GM21576 (cell line): ENCODE data around the gene LRRC2.

Experiments
- ATAC-seq: cut with Tn5 transposase; IDR thresholded peaks from one replicate; pipeline ENCODE4 v1.9.1; 2021; ENCODE audit warnings: mild to moderate bottlenecking, moderate library complexity; ENCODE audit not compliant: unreplicated experiment

The LRRC2 gene

DNA sequence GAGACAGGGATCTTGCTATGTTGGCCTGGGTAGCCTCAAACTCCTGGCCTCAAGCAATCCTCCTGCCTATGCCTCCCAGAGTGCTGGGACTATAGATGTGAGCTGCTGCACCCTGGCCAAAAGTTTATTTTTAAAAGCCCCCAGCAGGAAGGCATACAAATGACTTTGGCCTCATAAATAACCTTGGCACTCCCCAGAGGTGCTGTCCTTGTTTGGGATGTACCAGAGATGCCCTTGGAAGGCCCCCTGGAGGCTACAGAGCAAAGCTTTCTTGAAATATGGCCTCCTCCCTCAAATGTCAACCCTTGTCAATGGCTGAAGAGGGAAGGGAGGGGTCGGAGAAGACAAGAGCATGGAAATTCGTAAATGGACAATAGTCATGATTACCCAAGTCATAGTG lies 82.3 kb downstream of the LRRC2 start:
- ATAC-seq, result no peak

DNA sequence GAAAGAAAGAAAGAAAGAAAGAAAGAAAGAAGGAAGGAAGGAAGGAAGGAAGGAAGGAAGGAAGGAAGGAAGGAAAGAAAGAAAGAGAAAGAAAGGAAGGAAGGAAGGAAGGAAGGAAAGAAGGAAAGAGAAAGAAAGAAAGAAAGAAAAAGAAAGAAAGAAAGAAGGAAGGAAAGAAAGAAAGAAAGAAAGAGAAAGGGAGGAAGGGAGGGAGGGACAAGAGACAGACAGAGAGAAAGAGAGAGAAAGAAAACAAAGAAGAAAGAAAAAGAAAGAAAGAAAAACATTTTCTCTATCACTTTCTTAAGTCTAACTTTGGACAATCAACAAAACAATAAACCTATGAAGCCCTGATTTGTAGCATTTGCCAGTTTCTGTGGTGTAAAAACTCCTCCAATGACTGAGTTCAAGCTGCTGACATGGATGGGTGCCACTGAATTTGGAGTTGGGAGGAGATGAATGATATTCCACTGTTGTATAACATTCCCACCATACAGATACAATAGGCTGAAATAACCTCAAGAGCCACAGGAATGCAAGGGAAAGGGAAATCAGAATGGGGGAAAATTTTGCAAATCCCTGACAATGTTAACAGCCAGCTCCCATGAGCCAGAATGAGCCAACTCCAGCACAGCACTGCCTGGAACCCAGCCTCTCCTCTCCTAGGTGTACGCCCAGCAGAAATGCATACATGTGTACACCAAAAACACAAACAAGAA lies 83.3 kb downstream of the LRRC2 start:
- no peak for ATAC-seq

DNA sequence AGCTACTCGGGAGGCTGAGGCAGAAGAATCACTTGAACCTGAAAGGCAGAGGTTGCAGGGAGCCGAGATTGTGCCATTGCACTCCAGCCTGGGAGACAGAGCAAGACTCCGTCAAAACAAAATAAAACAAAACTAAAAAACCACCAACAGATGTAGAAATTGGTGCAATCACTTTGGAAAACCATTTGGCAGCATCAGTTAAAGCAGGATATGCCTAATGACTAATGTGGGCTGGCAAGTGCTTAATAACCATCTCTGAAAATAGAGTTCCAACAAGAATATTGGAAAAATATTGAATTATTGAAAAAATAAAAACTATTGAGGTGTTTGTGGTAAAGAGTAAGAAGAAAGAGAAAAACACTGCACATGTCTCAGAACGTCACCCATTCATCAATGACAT lies 84.5 kb downstream of the LRRC2 start:
- no peak for ATAC-seq

DNA sequence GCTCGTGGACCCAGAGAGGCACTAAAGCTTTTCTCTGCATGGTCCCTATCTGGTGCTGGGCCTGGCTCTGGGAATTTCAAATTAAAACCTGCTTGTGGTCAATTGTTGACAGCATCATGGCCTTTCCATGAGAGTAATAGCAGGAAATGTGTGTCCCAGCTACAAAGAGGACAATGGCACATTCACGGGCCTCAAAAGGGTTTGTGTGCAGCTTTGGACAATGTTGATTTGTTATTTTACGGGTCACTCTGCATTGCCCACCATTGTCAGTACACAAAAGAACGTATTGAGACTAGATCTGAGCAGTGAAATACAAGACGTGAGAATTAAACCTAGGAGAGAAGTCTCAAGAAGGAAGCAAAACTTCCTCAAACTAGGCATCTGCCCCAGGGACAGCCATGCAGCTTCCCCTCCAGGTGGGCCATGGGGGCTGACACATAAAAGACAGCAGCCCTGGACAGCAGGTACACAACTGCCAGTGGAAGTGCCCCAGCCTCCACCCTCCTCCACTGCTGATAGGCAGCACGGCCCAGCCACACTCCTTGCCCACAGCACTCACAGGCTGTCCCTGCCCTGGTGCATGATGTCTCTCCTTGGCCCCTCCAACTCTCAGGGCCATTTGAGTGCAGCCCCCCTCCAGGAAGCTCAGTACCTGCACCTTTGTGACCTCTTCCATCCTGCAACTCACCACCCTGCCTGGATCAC lies 85.5 kb downstream of the LRRC2 start:
- ATAC-seq, result no peak

DNA sequence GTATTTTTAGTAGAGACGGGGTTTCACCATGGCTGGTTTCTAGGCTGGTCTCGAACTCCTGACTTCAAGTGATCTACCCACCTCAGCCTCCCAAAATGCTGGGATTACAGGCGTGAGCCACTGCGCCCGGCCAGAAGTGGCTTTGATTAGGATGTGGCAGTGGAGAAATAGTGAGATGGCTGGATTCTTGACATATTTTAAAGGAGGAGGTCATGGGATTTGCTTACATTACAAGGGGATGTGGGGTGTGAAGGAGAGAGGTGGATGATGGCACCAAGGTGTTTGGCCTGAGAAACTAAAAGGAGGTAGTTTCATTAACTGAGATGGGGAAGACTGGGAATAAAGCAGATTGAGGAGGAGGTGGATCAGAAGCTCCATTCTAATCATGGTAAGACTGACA lies 86.4 kb downstream of the LRRC2 start:
- ATAC-seq, result no peak

DNA sequence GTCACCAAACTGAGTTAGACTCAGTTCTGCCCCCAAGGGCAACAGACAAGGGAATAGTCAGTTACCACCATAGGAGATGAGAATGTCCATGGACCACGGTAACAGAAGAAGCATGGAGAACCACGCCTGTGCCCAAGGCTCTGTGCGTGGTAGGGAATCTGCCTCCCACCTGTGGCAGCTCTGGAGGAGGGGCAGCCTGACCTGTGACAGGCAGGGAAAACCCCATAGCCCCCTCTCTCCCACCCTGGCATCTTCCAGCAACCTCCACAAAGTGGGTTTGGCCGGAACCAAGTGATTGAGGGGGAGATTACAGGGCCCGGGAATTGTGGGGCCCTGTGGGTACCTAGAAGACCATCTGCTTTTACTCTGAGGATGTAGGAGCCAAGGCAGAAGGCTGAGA lies 87.1 kb downstream of the LRRC2 start:
- ATAC-seq, result no peak

DNA sequence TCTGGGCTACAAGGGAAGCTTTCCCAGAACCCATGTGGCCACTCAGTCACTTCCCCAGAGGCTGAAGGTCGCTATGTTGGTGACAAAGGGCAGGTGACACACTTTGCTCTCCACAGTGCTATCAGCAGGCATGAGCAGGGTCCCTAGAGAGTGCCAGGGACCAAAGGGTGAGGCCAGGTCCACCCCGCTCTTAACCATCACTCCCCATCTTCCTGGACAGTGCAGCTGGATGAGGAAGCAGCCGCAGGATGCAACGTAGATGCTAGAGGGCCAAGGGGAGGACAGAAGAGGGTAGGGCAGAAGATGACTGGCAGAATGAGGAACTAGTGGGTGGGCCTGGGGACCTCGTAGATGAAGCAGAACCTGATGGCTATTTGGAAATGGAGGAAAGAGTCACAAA lies 87.8 kb downstream of the LRRC2 start:
- no peak for ATAC-seq

DNA sequence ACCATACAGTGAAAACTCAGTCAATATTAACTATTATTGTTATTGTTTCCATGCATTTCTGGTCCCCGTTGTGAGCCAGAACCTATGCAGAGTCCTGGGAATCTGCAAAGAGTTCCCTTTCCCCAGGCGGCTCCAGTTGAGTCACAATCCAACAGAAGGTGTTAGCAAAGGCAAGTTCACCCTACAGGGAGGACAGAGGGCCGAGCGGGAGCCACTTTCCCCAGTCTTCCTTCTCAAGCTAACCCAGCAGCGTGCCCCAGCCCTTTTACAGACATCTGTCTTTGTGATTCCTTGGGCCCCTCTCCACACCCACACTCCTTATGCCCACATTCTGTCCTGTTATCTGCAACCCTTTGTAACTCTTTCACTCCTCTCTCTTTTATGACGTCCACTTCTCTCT lies 88.3 kb downstream of the LRRC2 start:
- no peak for ATAC-seq

DNA sequence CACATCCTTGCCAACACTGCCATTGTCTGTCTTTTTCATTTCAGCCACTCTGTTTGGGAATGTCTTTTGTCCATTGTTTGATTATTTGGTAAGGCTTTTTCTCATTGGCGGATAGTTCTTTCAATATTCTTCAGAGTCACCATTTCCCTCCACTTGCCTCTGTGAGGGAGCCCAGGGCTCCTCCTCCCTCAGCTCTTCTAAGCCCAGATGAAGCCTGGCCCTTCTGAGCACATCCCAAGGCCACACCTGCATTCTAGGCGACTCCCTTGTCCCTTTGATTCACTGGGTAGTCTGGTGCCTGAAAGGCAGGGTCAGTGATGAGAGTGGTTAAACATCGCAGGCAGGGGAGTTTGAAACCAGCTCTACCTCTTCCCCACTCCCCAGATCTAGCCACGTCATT lies 89.0 kb downstream of the LRRC2 start:
- no peak for ATAC-seq

DNA sequence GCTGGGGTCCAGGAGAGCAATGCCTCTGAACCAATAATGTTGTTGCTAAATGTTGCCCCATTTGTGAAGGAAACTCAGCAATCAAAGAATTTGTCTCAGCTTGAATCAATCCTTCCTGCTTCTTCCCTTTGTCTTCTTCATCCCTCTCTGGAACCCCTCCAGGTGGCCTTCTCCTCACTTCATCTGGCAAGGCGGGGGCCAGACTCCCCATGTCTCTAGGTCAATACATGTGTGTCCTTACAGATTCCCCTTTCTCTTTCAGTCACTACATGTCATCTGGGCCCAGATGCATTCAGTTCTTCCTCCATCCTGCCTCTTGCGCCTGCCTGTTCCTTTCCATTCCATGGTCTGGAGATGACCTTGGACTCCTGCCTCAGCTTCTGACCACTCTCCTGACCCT lies 93.4 kb downstream of the LRRC2 start:
- no peak for ATAC-seq

DNA sequence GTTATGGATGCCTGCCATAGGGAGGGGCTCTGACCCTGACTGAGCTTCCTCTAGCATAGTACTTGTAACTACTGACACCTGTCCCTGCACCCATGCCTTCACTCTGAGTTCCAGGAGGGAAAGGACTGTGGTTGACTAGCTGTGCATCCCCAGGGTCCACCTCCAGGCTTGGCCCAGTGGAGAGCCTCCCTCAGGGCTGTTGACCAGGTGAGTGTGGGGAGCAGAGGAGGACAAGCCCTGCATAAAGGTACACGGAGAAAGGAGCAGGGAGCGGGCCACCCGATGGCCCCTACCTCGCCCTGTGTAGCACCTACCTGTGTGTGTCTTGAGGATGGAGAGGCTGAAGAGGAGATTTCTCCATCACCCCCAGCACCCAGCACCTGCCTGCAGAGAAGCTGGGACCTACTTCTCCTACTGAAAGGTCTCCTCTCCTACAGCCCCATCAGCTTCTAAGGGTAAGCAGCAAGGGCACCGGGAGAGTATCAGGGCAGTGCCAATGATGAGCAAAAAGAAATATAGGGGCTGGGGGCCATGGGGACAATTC lies 94.7 kb downstream of the LRRC2 start:
- no peak for ATAC-seq

DNA sequence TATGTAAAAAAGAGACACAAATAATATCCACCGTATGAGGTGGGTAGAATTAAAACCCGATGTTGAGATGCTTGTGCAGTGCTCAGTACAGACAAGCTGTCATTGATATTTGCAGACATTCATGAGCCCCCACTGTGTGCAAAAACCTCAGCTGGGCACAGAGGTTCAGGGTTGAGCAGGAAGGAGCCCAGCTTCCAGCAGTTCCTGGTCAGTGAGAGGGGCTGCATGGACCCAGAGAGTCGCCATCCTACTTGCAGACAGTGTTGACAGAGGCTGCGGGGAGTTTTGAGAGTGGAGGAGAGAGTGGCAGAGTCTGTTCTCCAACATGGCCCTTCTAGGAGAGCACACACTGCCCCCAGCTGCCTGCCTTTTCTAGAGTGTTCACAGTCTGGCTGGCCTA lies 95.3 kb downstream of the LRRC2 start:
- no peak for ATAC-seq

DNA sequence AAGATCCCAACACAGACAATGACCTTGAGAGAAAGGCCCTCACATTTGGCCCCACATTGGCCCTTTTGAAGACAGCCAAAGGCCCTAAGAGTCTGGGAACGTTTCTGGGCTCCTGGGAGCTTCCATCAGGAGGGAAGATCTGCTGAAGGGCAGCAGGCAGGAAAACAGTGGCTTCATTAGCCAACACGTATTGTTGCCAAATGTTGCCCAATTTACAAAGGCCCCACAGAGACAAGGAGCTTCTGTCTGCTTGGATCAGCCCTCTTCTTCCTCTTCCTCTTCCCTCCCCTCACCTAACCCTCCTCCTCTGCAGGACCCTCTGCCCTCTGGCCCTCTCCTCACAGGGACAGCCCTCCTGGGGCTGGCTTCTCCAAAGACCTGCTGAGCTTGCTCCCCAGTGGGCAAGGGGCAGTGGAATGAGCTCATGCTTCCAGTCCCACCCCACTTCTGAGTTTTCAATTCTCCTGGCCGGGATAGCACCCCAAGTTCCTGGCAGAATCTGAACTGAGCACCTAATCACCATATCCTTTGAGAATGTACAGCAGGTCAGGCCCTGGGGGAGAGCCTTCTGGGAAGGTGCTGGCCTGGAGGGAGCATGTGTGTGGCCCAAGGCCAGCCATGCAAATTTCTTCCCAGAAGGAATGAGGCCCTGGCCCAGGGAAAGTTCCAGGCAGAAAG lies 96.3 kb downstream of the LRRC2 start:
- ATAC-seq, result no peak

DNA sequence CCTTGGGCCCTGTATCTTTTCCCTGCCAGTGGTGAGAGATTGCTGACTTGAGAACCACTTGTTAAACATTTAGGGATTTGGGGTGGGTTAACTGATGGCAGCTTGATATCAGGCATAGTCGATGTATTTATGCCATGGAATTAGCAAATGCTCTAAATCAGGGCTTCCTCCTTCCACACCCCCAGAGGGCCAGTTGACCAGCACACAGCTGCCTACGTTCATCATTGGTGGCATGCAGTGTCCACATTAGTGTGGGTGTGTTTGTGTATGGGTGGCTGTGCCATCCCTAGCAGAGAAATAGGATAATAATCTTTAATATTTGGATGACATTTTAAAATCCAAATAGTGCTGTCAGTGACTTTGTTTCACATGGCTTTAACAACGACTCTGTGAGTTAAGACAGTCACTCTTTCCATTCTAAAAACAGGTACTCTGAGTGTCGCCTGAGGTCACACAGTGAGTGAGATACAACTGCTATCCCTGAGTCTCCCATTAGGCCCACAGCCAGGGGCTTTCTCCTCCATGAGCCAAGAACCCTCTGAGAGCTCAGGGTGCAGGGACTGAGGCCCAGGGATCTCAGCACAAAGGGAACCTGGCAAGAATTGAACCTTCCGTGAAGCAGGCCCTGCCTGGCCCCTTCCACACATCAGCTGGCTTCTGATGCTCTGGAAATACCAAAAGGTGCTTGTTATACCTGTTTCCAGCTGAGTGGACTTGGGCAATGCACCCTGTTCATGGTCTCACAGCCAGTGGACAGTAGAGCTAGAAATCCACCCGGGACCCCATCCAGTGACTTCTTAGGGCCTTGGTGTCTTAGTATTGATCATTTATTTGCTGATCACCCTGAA lies 97.1 kb downstream of the LRRC2 start:
- no peak for ATAC-seq

DNA sequence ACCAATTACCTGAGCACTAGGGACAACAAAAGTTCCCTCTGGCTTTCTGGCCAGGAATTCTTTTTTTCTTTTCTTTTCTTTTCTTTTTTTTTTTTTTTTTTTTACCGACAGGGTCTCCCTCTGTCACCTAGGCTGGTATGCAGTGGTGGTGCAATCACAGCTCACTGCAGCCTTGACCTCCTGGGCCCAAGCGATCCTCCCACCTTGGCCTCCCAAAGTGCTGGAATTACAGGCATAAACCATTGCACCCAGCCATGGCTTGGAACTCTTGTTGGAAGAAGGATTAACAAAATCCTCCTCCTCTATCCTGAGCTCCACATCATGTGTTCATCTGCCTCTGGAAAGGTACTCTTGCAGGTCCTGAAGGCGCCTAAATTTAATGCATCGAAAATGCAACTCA lies 98.5 kb downstream of the LRRC2 start:
- ATAC-seq, result no peak

DNA sequence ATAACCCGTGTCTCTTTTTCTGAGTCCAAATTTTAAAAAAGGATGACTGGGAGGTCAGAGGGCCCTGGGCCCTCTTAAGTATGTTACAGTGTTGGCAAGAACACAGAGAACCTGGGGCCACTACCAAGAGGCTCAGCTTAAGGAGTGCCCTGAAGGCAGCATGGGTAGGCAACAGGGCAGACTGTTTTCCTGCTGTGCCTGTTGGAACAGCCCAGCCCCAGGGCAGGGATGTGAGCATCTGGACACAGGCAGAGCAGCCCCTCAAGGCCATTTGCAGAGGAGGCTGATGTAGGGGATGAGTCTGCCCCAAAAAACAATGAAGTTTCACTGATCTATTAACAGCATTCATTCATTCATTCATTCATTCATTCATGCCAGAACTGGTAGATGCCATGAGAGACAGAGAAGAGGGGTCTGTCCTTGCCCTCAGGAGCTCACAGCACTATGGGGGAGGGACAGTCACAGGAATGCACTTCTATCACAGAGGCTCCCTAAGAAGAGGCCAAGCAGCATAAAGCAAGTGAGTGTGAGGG lies 99.2 kb downstream of the LRRC2 start:
- no peak for ATAC-seq

DNA sequence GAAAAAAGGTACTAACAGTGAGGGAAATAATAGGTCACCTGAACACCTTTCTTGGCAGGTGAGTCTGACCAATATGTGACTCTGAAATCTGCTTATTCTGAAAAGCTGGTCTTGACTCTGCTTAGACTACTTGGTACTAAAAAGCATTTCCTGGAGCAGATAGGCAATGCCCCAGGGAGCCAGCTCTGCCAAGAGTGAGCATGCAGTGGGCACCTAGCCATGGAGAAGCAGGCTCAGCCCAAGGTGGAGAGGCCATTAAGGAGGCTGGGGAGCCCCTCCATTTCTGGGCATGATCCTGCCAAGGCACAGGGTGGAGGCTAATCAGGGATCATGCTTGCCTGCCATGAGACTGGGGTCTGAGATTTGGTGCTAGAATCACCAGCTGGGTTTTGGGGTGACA lies 99.8 kb downstream of the LRRC2 start:
- ATAC-seq, result no peak
